GM12878 (cell line): Measurements from ENCODE around the gene CRYZL1. TPM values are rescaled to one million over a fixed set of nuclear protein-coding genes. Genes with fewer than 3 reads are reported as not detected.

Experiments used
- ATAC-seq: fragments of 200-7000 bp; cut with Tn5 transposase; 3 replicates; pipeline ENCODE4 v1.9.1; 2020; ENCODE audit warnings: mild to moderate bottlenecking, moderate library complexity
- BruUV-seq: library from RNA; stranded (reverse); fragments of 400-500 nt; replicated peaks from 2 replicates; lab custom pipeline; 2021; lab: Mats Ljungman, UMichigan
- CTCF ChIA-PET: fragments of 300-600 bp; sonication (Branson Sonifier 250); formaldehyde crosslinking; extraction: SDS; loops from one replicate; lab custom pipeline; 2021; ENCODE audit warnings: inconsistent platforms; lab: Yijun Ruan, JAX
- POLR2A ChIA-PET: fragments of 350-600 bp; formaldehyde crosslinking; extraction: SDS; loops from one replicate; lab custom pipeline; 2021; ENCODE audit warnings: inconsistent platforms; lab: Charles Lee
- RAD21 ChIA-PET: fragments of 300-600 bp; sonication (Branson Sonifier 250); formaldehyde crosslinking; loops from one replicate; lab custom pipeline; 2023; ENCODE audit warnings: antibody characterized with exemption; ENCODE audit not compliant: unreplicated experiment; lab: Charles Lee
- SMC1A ChIA-PET: fragments of 300-600 bp; sonication (Branson Sonifier 250); formaldehyde crosslinking; loops from one replicate; lab custom pipeline; 2023; ENCODE audit not compliant: unreplicated experiment, uncharacterized antibody; lab: Charles Lee
- DNase-seq: peaks from one replicate; pipeline ENCODE4 v3.0.0-alpha.2; 2011; ENCODE audit warnings: low read depth, low spot score
- FAIRE-seq: peaks from 3 replicates; lab custom pipeline; 2011; peaks lifted over from hg19 to GRCh38; lab: Jason Lieb, UNC
- H2AFZ ChIP-seq: 2 replicates; pipeline ENCODE4 v1.6.0; 2011; ENCODE audit warnings: low read depth, low read length, control low read depth; ENCODE audit not compliant: control insufficient read depth
- H3K27ac ChIP-seq: 2 replicates; pipeline ENCODE4 v1.5.1; 2011; ENCODE audit warnings: control low read depth; ENCODE audit not compliant: control insufficient read depth, insufficient read depth
- H3K27me3 ChIP-seq, 2 experiments: replicated peaks in 1 of 2; 2 replicates each; pipeline versions ENCODE4 v1.6.0 to v1.6.1; 2011; ENCODE audit warnings: low read length in 1 of 2; ENCODE audit not compliant: control insufficient read depth in 2 of 2, insufficient read depth in 2 of 2
- H3K36me3 ChIP-seq, 2 experiments: 2 replicates each; pipeline ENCODE4 v1.5.1; 2011; ENCODE audit warnings: low read length in 1 of 2; ENCODE audit not compliant: control insufficient read depth in 2 of 2, insufficient read depth in 2 of 2
- H3K4me1 ChIP-seq: 2 replicates; pipeline ENCODE4 v1.6.1; 2011; ENCODE audit warnings: mild to moderate bottlenecking, low read length, moderate library complexity, mixed read lengths; ENCODE audit not compliant: control insufficient read depth, insufficient read depth
- H3K4me2 ChIP-seq: 2 replicates; pipeline ENCODE4 v1.6.0; 2011; ENCODE audit warnings: control low read depth; ENCODE audit not compliant: control insufficient read depth, insufficient read depth
- H3K4me3 ChIP-seq: fragments of 200-600 bp; sonication (generic); 2 replicates; pipeline ENCODE4 v1.5.1; 2016
- H3K79me2 ChIP-seq: 2 replicates; pipeline ENCODE4 v1.6.0; 2011; ENCODE audit warnings: low read length; ENCODE audit not compliant: control insufficient read depth, insufficient read depth
- H3K9ac ChIP-seq: 2 replicates; pipeline ENCODE4 v1.8.0; 2011; ENCODE audit warnings: low read length, control low read depth, mixed read lengths; ENCODE audit not compliant: control insufficient read depth, insufficient read depth
- H3K9me3 ChIP-seq: replicated peaks from 3 replicates; pipeline ENCODE4 v1.5.1; 2011; ENCODE audit warnings: mild to moderate bottlenecking, low read length; ENCODE audit not compliant: control insufficient read depth, insufficient read depth
- H4K20me1 ChIP-seq: 2 replicates; pipeline ENCODE4 v1.6.0; 2011; ENCODE audit not compliant: control insufficient read depth, insufficient read depth
- BRCA1 ChIP-seq: IDR thresholded peaks from 2 replicates; pipeline ENCODE4 v1.6.1; 2011; ENCODE audit warnings: low read depth, low read length, improper control_type of control experiment
- CBX3 ChIP-seq: fragments of 200-600 bp; sonication (generic); IDR thresholded peaks from 2 replicates; pipeline ENCODE4 v1.6.1; 2016; ENCODE audit warnings: low read depth, borderline replicate concordance
- DPF2 ChIP-seq: fragments of 450-650 bp; IDR thresholded peaks from 2 replicates; pipeline ENCODE4 v1.6.1; 2017; ENCODE audit warnings: mild to moderate bottlenecking
- EP300 ChIP-seq, 2 experiments: fragments of 150-350 bp in 1 of 2; IDR thresholded peaks; 2 replicates each; pipeline ENCODE4 v1.6.1; 2011 to 2012; ENCODE audit warnings: low read depth in 2 of 2, low read length in 2 of 2, borderline replicate concordance in 1 of 2, improper control_type of control experiment in 1 of 2, inconsistent platforms in 1 of 2; ENCODE audit not compliant: control insufficient read depth in 1 of 2
- IRF5 ChIP-seq: fragments of 450-650 bp; IDR thresholded peaks from 2 replicates; pipeline ENCODE4 v1.6.1; 2017; ENCODE audit warnings: borderline replicate concordance
- JUND ChIP-seq: IDR thresholded peaks from 2 replicates; pipeline ENCODE4 v1.6.1; 2012; ENCODE audit warnings: low read depth, mild to moderate bottlenecking, low read length, improper control_type of control experiment, moderate library complexity
- KAT2A ChIP-seq: conservative IDR thresholded peaks from 2 replicates; pipeline ENCODE4 v1.6.1; 2011; ENCODE audit warnings: low read depth, low read length; ENCODE audit not compliant: control insufficient read depth
- NR2F1 ChIP-seq: fragments of 450-650 bp; conservative IDR thresholded peaks from 2 replicates; pipeline ENCODE4 v1.6.1; 2017; ENCODE audit warnings: mild to moderate bottlenecking
- NRF1 ChIP-seq: conservative IDR thresholded peaks from 2 replicates; pipeline ENCODE4 v1.6.1; 2011; ENCODE audit warnings: mild to moderate bottlenecking, low read depth, low read length, improper control_type of control experiment
- SPI1 ChIP-seq: IDR thresholded peaks from 2 replicates; pipeline ENCODE4 v1.6.1; 2011; ENCODE audit warnings: low read depth, mild to moderate bottlenecking, low read length, moderate library complexity, borderline replicate concordance; ENCODE audit not compliant: insufficient read depth
- SREBF1 ChIP-seq: IDR thresholded peaks from 2 replicates; pipeline ENCODE4 v1.6.1; 2012; ENCODE audit warnings: mild to moderate bottlenecking, low read length
- TCF3 ChIP-seq: IDR thresholded peaks from 2 replicates; pipeline ENCODE4 v1.6.1; 2012; ENCODE audit warnings: low read depth, mild to moderate bottlenecking, low read length, borderline replicate concordance; ENCODE audit not compliant: insufficient read depth
- ZZZ3 ChIP-seq: IDR thresholded peaks from 2 replicates; pipeline ENCODE4 v1.6.1; 2011; ENCODE audit warnings: low read depth; ENCODE audit not compliant: control insufficient read depth, insufficient read length
- WGBS: methylation state at CpG from one replicate; pipeline ENCODE4 v1.1.6; 2016; ENCODE audit warnings: low lambda C conversion rate; ENCODE audit not compliant: insufficient replicate concordance, insufficient coverage; ENCODE audit errors: missing lambda C conversion rate; 5-methylcytosine and 5-hydroxymethylcytosine counted together
- in situ Hi-C: fragments of 300-500 bp; cut with MboI; formaldehyde crosslinking; loops from 9 replicates; pipeline ENCODE4 v1.14.3; 2018; ENCODE audit warnings: mixed read lengths
- intact Hi-C: fragments of 100-400 bp; cut with micrococcal nuclease; formaldehyde crosslinking; loops from one replicate; pipeline ENCODE4 v1.14.2; 2022; ENCODE audit not compliant: unreplicated experiment
- polyA plus RNA-seq, 11 experiments: library from polyadenylated mRNA; depleted of rRNA in 4 of 11; unstranded in 6 of 11; stranded (reverse) in 5 of 11; fragments of >200 nt; fragmentation: Nextera tagmentation in 4 of 11; fragmentation: Illumina TruSeq in 1 of 11; extraction: Ambion mirVana in 4 of 11; extraction: Trizol in 1 of 11; gene quantifications; 1 replicate in 1 of 11; 2 replicates in 10 of 11; pipeline versions ENCODE4 v1.2.1 to v1.2.3, GENCODE V29; 2011 to 2016; ENCODE audit warnings: inconsistent platforms in 2 of 11, missing spikeins in 2 of 11, low read depth in 1 of 11
- total RNA-seq, 4 experiments: library from RNA; depleted of rRNA in 3 of 4; stranded (reverse); fragments of >200 nt in 3 of 4; fragmentation: Illumina TruSeq in 1 of 4; extraction: Trizol in 1 of 4; gene quantifications; 2 replicates each; pipeline versions ENCODE4 v1.2.1 to v1.2.3, GENCODE V29; 2013 to 2021

Gene CRYZL1
- total and polyA plus RNA-seq, 10 of the 15 experiments (the other 5 are each of a cell fraction or from before 2014, with no cell fraction given) = 14.3 to 72.4 (median 30.7) TPM

GRCh38 chr21:33650929-33651509, 9.5 kb upstream of the CRYZL1 start:
- ChIA-PET RAD21 (no interaction called here), CTCF (no interaction called here), SMC1A (interaction anchor here (0.8 kb wide), 2 partner anchors 34 to 35 kb away, joined by 3 to 4 read pairs; no protein-coding TSS in a partner anchor), POLR2A (no interaction called here)
- in situ Hi-C loops (no loop called here), intact Hi-C loops (no loop called here)
- Histone ChIP-seq H3K27me3 (no peaks in the 10 kb centered on the region; a peak in 1 of 4 replicates), H3K9me3 (no peaks in the 10 kb centered on the region), H3K79me2 (no peaks in the 10 kb centered on the region), H3K4me2 (no peak overlapping the region), H3K27ac (no peak overlapping the region), H3K4me3 (no peak overlapping the region), H3K9ac (no peak overlapping the region), H2AFZ (no peak overlapping the region), H3K36me3 (no peaks in the 10 kb centered on the region), H3K4me1 (no peaks in the 10 kb centered on the region), H4K20me1 (no peaks in the 10 kb centered on the region)
- FAIRE-seq (no peak), DNase-seq (no peak), ATAC-seq (no peak)
- no peak for TF ChIP-seq CBX3
- TF ChIP-seq JUND = no peak
- no peak for TF ChIP-seq TCF3
- no TSS peak for BruUV-seq
- 40% methylated on average over 7 of the region's 7 CpGs for WGBS

- intact Hi-C loops (no loop called here), in situ Hi-C loops (no loop called here)
- RAD21 ChIA-PET = no interaction called here
- Histone ChIP-seq H3K9me3 (no peaks in the 10 kb centered on the region), H3K4me1 (no peaks in the 10 kb centered on the region), H3K27ac (no peak overlapping the region), H3K4me3 (no peak overlapping the region), H3K27me3 (no peaks in the 10 kb centered on the region; a peak in 1 of 4 replicates), H4K20me1 (no peaks in the 10 kb centered on the region), H3K9ac (no peak overlapping the region), H3K4me2 (no peak overlapping the region), H3K79me2 (no peaks in the 10 kb centered on the region), H3K36me3 (no peaks in the 10 kb centered on the region), H2AFZ (no peak overlapping the region)
- ATAC-seq (no peak), FAIRE-seq (no peak), DNase-seq (no peak)
- SMC1A ChIA-PET = interaction anchor here (0.8 kb wide), 1 partner anchor 34 kb away, joined by 4 read pairs; no protein-coding TSS in a partner anchor
- CTCF ChIA-PET = no interaction called here
- POLR2A ChIA-PET = no interaction called here
- no TSS peak for BruUV-seq
- WGBS = 30% methylated on average over 7 of the region's 7 CpGs
- TF ChIP-seq DPF2 (no peak), KAT2A (no peak), ZZZ3 (no peak), NRF1 (no peak), SREBF1 (no peak), SPI1 (no peak), NR2F1 (no peak), EP300 (IDR thresholded peaks at IDR 0.05; ENCODE audit: borderline replicate concordance in 1 of 2, control insufficient read depth in 1 of 2, low read depth in 2 of 2, low read length in 2 of 2) (no peak), IRF5 (no peak), BRCA1 (no peak)
Observed at GRCh38 chr21:33650230-33650629, 8.7 kb upstream of the CRYZL1 start.
